PC-3 (cell line): ENCODE measurements around the gene MREG. TPM values are rescaled to one million over a fixed set of nuclear protein-coding genes. Genes with fewer than 3 reads are reported as not detected.

Experiments
- ATAC-seq: fragments of 200-7000 bp; cut with Tn5 transposase; 2 replicates; pipeline ENCODE4 v1.9.1; 2020; ENCODE audit warnings: mild to moderate bottlenecking, moderate library complexity
- BruUV-seq: library from RNA; stranded (reverse); fragments of 400-500 nt; replicated peaks from 2 replicates; lab custom pipeline; 2021; lab: Mats Ljungman, UMichigan
- CTCF ChIA-PET: fragments of 300-600 bp; sonication (Branson Sonifier 250); formaldehyde crosslinking; loops from one replicate; lab custom pipeline; 2022; ENCODE audit warnings: antibody characterized with exemption; lab: Charles Lee
- POLR2A ChIA-PET: fragments of 300-600 bp; sonication (Branson Sonifier 250); formaldehyde crosslinking; loops from one replicate; lab custom pipeline; 2022; ENCODE audit warnings: antibody characterized with exemption; ENCODE audit not compliant: unreplicated experiment; lab: Charles Lee
- DNase-seq: peaks from one replicate; pipeline ENCODE4 v3.0.0-alpha.2; 2015
- H2AFZ ChIP-seq: fragments of 300-600 bp; sonication (generic); 2 replicates; pipeline ENCODE4 v1.6.0; 2016; ENCODE audit warnings: antibody characterized with exemption, low read length
- H3F3A ChIP-seq: fragments of 300-600 bp; sonication (generic); one replicate; pipeline ENCODE4 v1.6.0; 2017; ENCODE audit warnings: antibody characterized with exemption, low read length, control low read depth, mild to moderate bottlenecking; ENCODE audit not compliant: unreplicated experiment
- H3K27ac ChIP-seq: fragments of 300-600 bp; sonication (generic); 2 replicates; pipeline ENCODE4 v1.5.1; 2016; ENCODE audit warnings: mild to moderate bottlenecking, low read length
- H3K27me3 ChIP-seq: fragments of 300-600 bp; sonication (generic); 2 replicates; pipeline ENCODE4 v1.6.1; 2016; ENCODE audit warnings: low read length, mixed read lengths
- H3K36me3 ChIP-seq: fragments of 300-600 bp; sonication (generic); 2 replicates; pipeline ENCODE4 v1.6.1; 2016; ENCODE audit warnings: low read depth, mixed run types, low read length, mixed read lengths
- H3K4me1 ChIP-seq: fragments of 300-600 bp; sonication (generic); 2 replicates; pipeline ENCODE4 v1.5.1; 2016; ENCODE audit warnings: low read length; ENCODE audit not compliant: insufficient read depth
- H3K4me2 ChIP-seq: fragments of 300-600 bp; sonication (generic); 2 replicates; pipeline ENCODE4 v1.6.0; 2016; ENCODE audit warnings: low read length
- H3K4me3 ChIP-seq: fragments of 300-600 bp; sonication (generic); 2 replicates; pipeline ENCODE4 v1.5.1; 2016; ENCODE audit warnings: mild to moderate bottlenecking, low read length, mixed read lengths
- H3K79me2 ChIP-seq: fragments of 300-600 bp; sonication (generic); 2 replicates; pipeline ENCODE4 v1.6.1; 2017; ENCODE audit warnings: low read length, mixed read lengths
- H3K9ac ChIP-seq: fragments of 300-600 bp; sonication (generic); 2 replicates; pipeline ENCODE4 v1.6.0; 2016; ENCODE audit warnings: mild to moderate bottlenecking, low read length
- H3K9me2 ChIP-seq: fragments of 300-600 bp; sonication (generic); replicated peaks from 2 replicates; pipeline ENCODE4 v1.6.1; 2016; ENCODE audit warnings: mixed run types, low read length, mixed read lengths
- H3K9me3 ChIP-seq: fragments of 300-600 bp; sonication (generic); 2 replicates; pipeline ENCODE4 v1.6.1; 2016; ENCODE audit warnings: low read length, mixed read lengths
- H4K20me1 ChIP-seq: fragments of 300-600 bp; sonication (generic); 2 replicates; pipeline ENCODE4 v1.6.1; 2016; ENCODE audit warnings: low read length, mixed read lengths
- EZH2 ChIP-seq: fragments of 300-600 bp; sonication (generic); IDR thresholded peaks from one replicate; pipeline ENCODE4 v1.6.1; 2017; ENCODE audit warnings: antibody characterized with exemption, mild to moderate bottlenecking, low read length; ENCODE audit not compliant: unreplicated experiment
- EZH2phosphoT487 ChIP-seq: fragments of 300-600 bp; sonication (generic); IDR thresholded peaks from 2 replicates; pipeline ENCODE4 v1.6.1; 2018; ENCODE audit warnings: mild to moderate bottlenecking, antibody characterized with exemption, low read length, borderline replicate concordance
- intact Hi-C: fragments of 100-400 bp; cut with micrococcal nuclease; formaldehyde crosslinking; loops from 2 replicates; pipeline ENCODE4 v1.9.0; 2023
- total RNA-seq: library from RNA; depleted of rRNA; stranded (reverse); fragments of >200 nt; gene quantifications from 2 replicates; pipeline ENCODE4 v1.2.3, GENCODE V29; 2014
- TF ChIP-seq, protein P1 (sequence below): fragments of 300-600 bp; sonication (generic); conservative IDR thresholded peaks from 2 replicates; pipeline ENCODE4 v1.5.1; 2017; ENCODE audit warnings: antibody characterized with exemption, low read depth, mild to moderate bottlenecking, low read length

Gene MREG
- total RNA-seq, 1 experiment from 2014 or later: 24.4 TPM

DNA sequence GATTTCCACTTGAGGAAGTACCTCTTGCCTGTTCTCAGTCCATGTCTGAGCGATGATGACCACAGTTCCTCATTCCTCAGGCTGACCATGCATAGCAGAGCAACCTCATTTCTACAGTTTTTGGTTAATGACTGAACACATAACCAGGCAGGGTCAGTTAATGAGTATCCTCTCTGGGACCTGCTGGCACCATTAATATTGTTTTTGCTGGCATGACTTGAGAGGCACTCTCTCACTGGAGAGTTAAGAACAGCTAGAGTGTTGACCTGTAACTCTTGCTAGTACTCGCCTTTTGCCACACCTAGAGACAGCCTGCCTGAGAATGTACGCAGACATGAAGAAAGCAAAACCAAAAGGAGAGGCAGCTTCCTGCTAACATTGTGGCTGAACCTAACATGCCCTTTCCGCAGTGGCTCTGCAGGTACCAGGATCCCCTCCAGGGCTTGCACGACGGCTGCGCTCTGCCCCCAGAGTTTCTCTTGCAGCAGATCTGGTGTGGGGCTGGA, 44.4 kb upstream of the MREG start:
- CTCF ChIA-PET: no interaction called here
- no peak overlapping the region for H2AFZ ChIP-seq

DNA sequence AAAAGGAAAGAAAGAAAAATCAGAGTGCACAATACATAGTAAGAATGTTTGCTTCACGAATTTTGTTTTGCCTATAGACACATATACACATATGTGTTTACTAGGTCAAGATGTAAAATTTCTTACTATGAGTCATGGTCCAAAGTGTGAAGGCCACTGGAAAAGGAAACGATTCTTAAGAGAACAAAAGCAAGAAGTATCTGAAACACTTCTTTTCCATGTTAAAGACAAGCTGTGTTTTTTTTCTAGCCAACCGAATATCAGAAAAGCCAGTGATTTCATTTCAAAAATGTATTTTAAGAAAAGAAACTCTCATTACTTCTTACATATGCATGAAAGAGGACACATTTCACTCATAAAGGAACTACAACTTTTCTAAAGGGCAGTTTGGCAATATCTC, 43.4 kb upstream of the MREG start:
- Histone ChIP-seq H3K9me3 (no peaks in the 10 kb centered on the region), H2AFZ (no peak overlapping the region), H4K20me1 (no peaks in the 10 kb centered on the region), H3K4me3 (no peak overlapping the region), H3F3A (no peaks in the 10 kb centered on the region), H3K36me3 (no peaks in the 10 kb centered on the region; the same call in 1 of the 2 replicates), H3K9me2 (no peaks in the 10 kb centered on the region), H3K4me1 (no peaks in the 10 kb centered on the region), H3K27me3 (no peaks in the 10 kb centered on the region), H3K27ac (no peak overlapping the region), H3K79me2 (no peaks in the 10 kb centered on the region), H3K9ac (no peak overlapping the region), H3K4me2 (no peak overlapping the region)
- DNase-seq: no peak
- BruUV-seq: no TSS peak
- POLR2A ChIA-PET: no interaction called here
- TF ChIP-seq, protein P1, sequence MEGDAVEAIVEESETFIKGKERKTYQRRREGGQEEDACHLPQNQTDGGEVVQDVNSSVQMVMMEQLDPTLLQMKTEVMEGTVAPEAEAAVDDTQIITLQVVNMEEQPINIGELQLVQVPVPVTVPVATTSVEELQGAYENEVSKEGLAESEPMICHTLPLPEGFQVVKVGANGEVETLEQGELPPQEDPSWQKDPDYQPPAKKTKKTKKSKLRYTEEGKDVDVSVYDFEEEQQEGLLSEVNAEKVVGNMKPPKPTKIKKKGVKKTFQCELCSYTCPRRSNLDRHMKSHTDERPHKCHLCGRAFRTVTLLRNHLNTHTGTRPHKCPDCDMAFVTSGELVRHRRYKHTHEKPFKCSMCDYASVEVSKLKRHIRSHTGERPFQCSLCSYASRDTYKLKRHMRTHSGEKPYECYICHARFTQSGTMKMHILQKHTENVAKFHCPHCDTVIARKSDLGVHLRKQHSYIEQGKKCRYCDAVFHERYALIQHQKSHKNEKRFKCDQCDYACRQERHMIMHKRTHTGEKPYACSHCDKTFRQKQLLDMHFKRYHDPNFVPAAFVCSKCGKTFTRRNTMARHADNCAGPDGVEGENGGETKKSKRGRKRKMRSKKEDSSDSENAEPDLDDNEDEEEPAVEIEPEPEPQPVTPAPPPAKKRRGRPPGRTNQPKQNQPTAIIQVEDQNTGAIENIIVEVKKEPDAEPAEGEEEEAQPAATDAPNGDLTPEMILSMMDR: no peak
- no peak for TF ChIP-seq EZH2phosphoT487
- TF ChIP-seq EZH2: no peak
- intact Hi-C loops: no loop called here
- no peak for ATAC-seq
- CTCF ChIA-PET: no interaction called here

More for the DNA sequence above, 44.4 kb upstream of the MREG start:
- TF ChIP-seq EZH2phosphoT487: no peak
- no peak for TF ChIP-seq EZH2
- TF ChIP-seq, protein P1: no peak
- Histone ChIP-seq H3K36me3 (no peaks in the 10 kb centered on the region; the same call in 1 of the 2 replicates), H3K4me1 (no peaks in the 10 kb centered on the region), H3K4me3 (no peak overlapping the region), H3K27ac (no peak overlapping the region), H3F3A (no peaks in the 10 kb centered on the region), H3K9me3 (no peaks in the 10 kb centered on the region), H4K20me1 (no peaks in the 10 kb centered on the region), H3K27me3 (no peaks in the 10 kb centered on the region), H3K9ac (no peak overlapping the region), H3K9me2 (no peaks in the 10 kb centered on the region), H3K79me2 (no peaks in the 10 kb centered on the region), H3K4me2 (no peak overlapping the region)
- ATAC-seq (no peak), DNase-seq (no peak)
- no TSS peak for BruUV-seq
- POLR2A ChIA-PET: no interaction called here
- intact Hi-C loops: no loop called here

DNA sequence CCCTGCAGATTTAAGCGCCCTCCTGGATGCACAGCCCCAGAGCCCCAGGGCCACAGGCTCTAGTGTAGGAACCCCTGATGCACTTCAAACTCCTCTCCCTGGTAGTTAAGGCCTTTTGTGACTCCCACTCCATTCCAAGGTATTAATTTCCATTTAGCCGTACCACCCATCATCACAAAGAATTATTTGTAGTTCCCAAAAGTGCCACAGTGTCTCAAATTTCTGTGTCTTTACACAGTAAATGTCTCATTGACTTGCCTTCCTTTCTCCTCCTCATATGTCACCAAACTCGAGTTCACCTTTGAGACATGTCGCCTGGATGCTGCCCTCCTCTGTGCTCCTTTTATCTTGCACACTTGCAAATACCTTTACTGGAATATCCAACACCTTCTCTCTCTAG, 42.3 kb upstream of the MREG start:
- no peak for DNase-seq
- Histone ChIP-seq H3K4me1 (no peaks in the 10 kb centered on the region), H3K9me2 (no peaks in the 10 kb centered on the region), H3K9ac (no peak overlapping the region), H3K9me3 (no peaks in the 10 kb centered on the region), H3K36me3 (no peaks in the 10 kb centered on the region; the same call in 1 of the 2 replicates), H4K20me1 (no peaks in the 10 kb centered on the region), H3K4me2 (no peak overlapping the region), H3F3A (no peaks in the 10 kb centered on the region), H3K79me2 (no peaks in the 10 kb centered on the region), H3K4me3 (no peak overlapping the region), H3K27me3 (no peaks in the 10 kb centered on the region), H3K27ac (no peak overlapping the region), H2AFZ (no peak overlapping the region)
- POLR2A ChIA-PET: no interaction called here
- intact Hi-C loops: no loop called here
- BruUV-seq: no TSS peak
- CTCF ChIA-PET: no interaction called here
- TF ChIP-seq, protein P1: no peak
- TF ChIP-seq EZH2 (no peak), EZH2phosphoT487 (no peak)
- no peak for ATAC-seq
